Esophagus squamous epithelium (tissue), 5 donors: ENCODE results near the gene CAPN11. TPM values are rescaled to one million over a fixed set of nuclear protein-coding genes. Genes with fewer than 3 reads are reported as not detected.
A peak's percentile ranks its signal among the peaks of the same experiment; 100 is the strongest.

Source experiments
- DNase-seq: peaks from one replicate; lab custom pipeline; 2025; lab: John Stamatoyannopoulos, UW
- H3K27ac ChIP-seq, 4 donors: fragments of 200-600 bp; sonication (generic); one replicate each; pipeline ENCODE4 v1.5.1; 2016 to 2019; ENCODE audit warnings: mild to moderate bottlenecking in 1 of 4
- H3K27me3 ChIP-seq, 4 donors: fragments of 200-600 bp; sonication (generic); 1 replicate in 3 of 4; 2 replicates in 1 of 4; pipeline versions ENCODE4 v1.5.1 to v1.6.0; 2017 to 2021; ENCODE audit warnings: antibody characterized with exemption in 1 of 4
- H3K36me3 ChIP-seq, 3 donors: fragments of 200-600 bp; sonication (generic); one replicate each; pipeline ENCODE4 v1.5.1; 2016 to 2019
- H3K4me1 ChIP-seq, 3 donors: fragments of 200-600 bp; sonication (generic); one replicate each; pipeline ENCODE4 v1.5.1; 2017 to 2019
- H3K4me3 ChIP-seq, 4 donors: fragments of 200-600 bp; sonication (generic); 1 replicate in 3 of 4; 2 replicates in 1 of 4; pipeline ENCODE4 v1.5.1; 2016 to 2019; ENCODE audit warnings: mild to moderate bottlenecking in 2 of 4, moderate library complexity in 1 of 4
- H3K9me3 ChIP-seq, 3 donors: fragments of 200-600 bp; sonication (generic); one replicate each; pipeline ENCODE4 v1.5.1; 2016 to 2019
- POLR2A ChIP-seq, 4 donors: fragments of 450-650 bp; IDR thresholded peaks; one replicate each; pipeline ENCODE4 v1.6.1; 2017; ENCODE audit warnings: antibody characterized with exemption in 4 of 4, mild to moderate bottlenecking in 4 of 4, moderate library complexity in 3 of 4
- WGBS, 2 donors: methylation state at CpG; one replicate each; pipeline ENCODE4 v1.1.5; 2018; 5-methylcytosine and 5-hydroxymethylcytosine counted together
- intact Hi-C: fragments of 100-400 bp; cut with DNase I; formaldehyde crosslinking; loops from one replicate; pipeline ENCODE4 v1.15.0; 2022
- total RNA-seq, 4 donors: library from RNA; depleted of rRNA; stranded (reverse); fragments of >200 nt; gene quantifications; one replicate each; pipeline ENCODE4 v1.1.0, GENCODE V29; 2016
- TF ChIP-seq, protein P1 (sequence below), 6 experiments: fragments of 450-650 bp in 4 of 6; fragments of 200-600 bp in 2 of 6; sonication (generic) in 2 of 6; IDR thresholded peaks; one replicate each; pipeline ENCODE4 v1.5.1; 2016 to 2019; ENCODE audit warnings: antibody characterized with exemption in 6 of 6, mild to moderate bottlenecking in 4 of 6, moderate library complexity in 4 of 6
- donor health status: DM: yes; HTN: yes; CAD: no.

The CAPN11 gene
- total RNA-seq, 4 donors from 2014 or later: 0.57 to 1.00 TPM; not detected in 2

DNA sequence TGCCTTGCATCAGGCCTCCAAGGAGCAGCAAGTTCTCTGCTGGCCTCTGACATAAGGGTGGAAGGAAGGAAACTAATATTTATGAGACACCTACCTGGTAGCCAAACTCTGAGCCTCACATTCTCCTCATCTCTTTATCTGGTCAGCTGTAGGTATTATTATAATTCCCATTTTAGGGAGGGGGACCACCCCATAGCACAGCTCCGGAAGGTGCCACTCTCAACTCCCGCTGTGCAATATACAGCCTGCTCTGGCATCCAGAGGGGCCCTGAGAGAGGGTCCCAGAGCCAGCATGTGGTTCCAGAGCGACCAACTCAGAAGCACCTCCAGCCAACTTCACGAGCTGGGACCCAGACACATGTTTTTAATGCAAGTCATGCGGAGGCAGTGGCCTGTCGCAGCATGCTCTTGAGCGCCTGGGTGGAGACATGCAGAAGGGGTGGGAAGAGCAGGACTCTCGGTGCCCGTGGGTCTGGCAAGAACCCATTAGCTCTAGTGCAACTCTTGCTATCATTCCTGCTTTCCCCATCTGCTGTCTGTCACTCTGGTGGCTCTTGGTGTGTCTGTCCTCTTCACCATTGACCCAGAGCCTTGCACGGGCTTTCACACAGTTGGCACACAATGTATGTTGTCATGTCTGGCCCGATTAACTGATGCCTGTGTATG, 43.2 kb downstream of the CAPN11 start:
- Histone ChIP-seq H3K4me3 (peak overlapping the region in 1 of 4 donors; percentile 30), H3K27me3 (no peaks in the 10 kb centered on the region), H3K4me1 (peaks cover 20 to 49% (median 23%) of the 10 kb centered on the region in 3 donors), H3K9me3 (no peaks in the 10 kb centered on the region), H3K36me3 (no peaks in the 10 kb centered on the region), H3K27ac (peak overlapping the region; percentile 76 to 91 (median 86))
- TF ChIP-seq, protein P1, sequence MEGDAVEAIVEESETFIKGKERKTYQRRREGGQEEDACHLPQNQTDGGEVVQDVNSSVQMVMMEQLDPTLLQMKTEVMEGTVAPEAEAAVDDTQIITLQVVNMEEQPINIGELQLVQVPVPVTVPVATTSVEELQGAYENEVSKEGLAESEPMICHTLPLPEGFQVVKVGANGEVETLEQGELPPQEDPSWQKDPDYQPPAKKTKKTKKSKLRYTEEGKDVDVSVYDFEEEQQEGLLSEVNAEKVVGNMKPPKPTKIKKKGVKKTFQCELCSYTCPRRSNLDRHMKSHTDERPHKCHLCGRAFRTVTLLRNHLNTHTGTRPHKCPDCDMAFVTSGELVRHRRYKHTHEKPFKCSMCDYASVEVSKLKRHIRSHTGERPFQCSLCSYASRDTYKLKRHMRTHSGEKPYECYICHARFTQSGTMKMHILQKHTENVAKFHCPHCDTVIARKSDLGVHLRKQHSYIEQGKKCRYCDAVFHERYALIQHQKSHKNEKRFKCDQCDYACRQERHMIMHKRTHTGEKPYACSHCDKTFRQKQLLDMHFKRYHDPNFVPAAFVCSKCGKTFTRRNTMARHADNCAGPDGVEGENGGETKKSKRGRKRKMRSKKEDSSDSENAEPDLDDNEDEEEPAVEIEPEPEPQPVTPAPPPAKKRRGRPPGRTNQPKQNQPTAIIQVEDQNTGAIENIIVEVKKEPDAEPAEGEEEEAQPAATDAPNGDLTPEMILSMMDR (IDR thresholded peaks at IDR 0.05): no peak
- TF ChIP-seq POLR2A (IDR thresholded peaks at IDR 0.05): no peak
- DNase-seq: no peak
- 40 to 54% methylated on average over 3 to 11 of the region's 11 CpGs for WGBS, 2 donors
- intact Hi-C loops: no loop called here

DNA sequence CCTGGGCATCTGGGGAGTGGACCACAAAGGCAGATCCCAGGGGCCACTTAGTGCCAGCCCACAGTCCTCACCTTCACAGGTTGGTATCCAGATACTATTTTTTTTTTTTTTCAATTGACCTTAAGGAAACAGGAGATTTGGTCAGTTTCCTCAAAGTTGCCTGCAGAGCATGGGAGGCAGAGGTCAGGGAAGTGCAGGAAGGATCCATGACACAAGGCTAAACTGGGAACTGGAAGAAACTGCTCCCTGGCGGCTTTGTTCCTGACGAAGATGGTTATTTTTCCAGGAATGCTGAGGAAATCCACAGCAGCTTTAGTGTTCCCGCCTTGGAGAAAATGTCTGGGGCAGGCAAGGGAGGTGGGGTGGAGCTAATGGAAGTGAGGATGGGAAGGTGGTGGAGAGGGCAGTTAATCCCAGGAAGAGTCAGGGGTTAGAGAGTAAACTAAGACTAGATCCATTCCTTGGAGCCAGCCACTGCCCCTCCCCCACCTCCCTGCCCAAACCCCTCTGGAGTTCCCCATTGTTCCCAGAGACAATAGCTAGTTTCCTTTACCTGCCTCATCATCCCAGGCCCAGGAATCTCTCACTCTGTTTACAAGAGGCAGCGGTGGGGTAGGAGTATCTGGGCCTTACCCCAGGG, 43.8 kb downstream of the CAPN11 start:
- no peak for DNase-seq
- no peaks in the 10 kb centered on the region for H3K9me3 ChIP-seq
- no peaks in the 10 kb centered on the region for H3K27me3 ChIP-seq
- 80 to 91% methylated on average over 4 of the region's 4 CpGs for WGBS, 2 donors
- no peak overlapping the region for H3K4me3 ChIP-seq
- TF ChIP-seq, protein P1 (IDR thresholded peaks at IDR 0.05): no peak
- no peak for TF ChIP-seq POLR2A (IDR thresholded peaks at IDR 0.05)
- peak overlapping the region; percentile 27 to 91 (median 86) for H3K27ac ChIP-seq
- peaks cover 20 to 53% (median 23%) of the 10 kb centered on the region in 3 donors for H3K4me1 ChIP-seq
- intact Hi-C loops: no loop called here
- H3K36me3 ChIP-seq: no peaks in the 10 kb centered on the region

DNA sequence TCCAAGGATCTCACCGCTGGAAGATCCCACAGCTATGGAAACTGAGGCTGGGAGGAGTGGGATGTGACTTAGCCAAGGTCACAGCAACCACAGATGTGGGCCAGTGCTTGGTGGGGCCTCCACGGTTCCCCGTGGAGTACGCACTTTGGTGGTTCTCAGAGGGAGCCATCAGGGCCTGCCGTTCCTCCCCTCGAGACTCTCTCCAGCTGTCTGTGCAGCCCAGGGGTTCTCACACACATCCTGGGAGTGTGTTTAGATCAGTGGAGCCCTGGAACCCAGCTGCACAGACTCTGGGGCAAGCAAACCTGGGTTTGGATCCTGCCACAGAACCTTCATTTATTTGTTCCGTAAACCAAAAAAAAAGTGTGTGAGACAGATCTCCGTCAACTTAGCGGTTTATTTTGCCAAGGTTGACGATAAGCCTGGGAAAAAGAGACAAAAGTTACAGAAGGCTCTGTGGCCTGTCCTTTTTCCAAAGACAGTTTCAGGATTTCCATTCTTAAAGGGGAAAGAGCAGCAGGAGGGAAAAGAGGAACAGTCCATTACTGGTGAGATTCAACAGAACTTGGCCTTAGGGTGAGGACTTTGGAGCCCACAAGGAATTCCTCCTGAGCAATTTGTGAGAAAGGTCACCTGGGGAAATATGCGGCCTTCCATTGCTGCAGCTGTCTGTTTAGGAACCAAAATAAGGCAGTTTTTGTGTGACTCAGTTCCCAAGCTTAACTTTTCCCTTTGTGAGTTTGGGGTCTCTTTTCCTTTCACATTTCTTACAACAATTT, 44.5 kb downstream of the CAPN11 start:
- DNase-seq: no peak

GRCh38 chr6:44203955-44204354, 45.3 kb downstream of the CAPN11 start:
- Histone ChIP-seq H3K9me3 (no peaks in the 10 kb centered on the region), H3K4me1 (peaks cover 20 to 45% (median 23%) of the 10 kb centered on the region in 3 donors), H3K4me3 (no peak overlapping the region), H3K36me3 (no peaks in the 10 kb centered on the region), H3K27me3 (no peaks in the 10 kb centered on the region), H3K27ac (no peak overlapping the region)
- 81 to 82% methylated on average over 6 of the region's 6 CpGs for WGBS, 2 donors
- DNase-seq: no peak
- TF ChIP-seq, protein P1 (IDR thresholded peaks at IDR 0.05): no peak
- TF ChIP-seq POLR2A (IDR thresholded peaks at IDR 0.05): no peak
- intact Hi-C loops: no loop called here

More for the DNA sequence above, 44.5 kb downstream of the CAPN11 start:
- intact Hi-C loops: no loop called here
- H3K9me3 ChIP-seq: no peaks in the 10 kb centered on the region
- TF ChIP-seq POLR2A (IDR thresholded peaks at IDR 0.05): no peak
- TF ChIP-seq, protein P1 (IDR thresholded peaks at IDR 0.05): no peak
- H3K36me3 ChIP-seq: no peaks in the 10 kb centered on the region
- peaks cover 20 to 53% (median 23%) of the 10 kb centered on the region in 3 donors for H3K4me1 ChIP-seq
- H3K27me3 ChIP-seq: no peaks in the 10 kb centered on the region
- H3K27ac ChIP-seq: peak overlapping the region; percentile 27 to 91 (median 86)
- WGBS, 2 donors: 90 to 93% methylated on average over 7 to 11 of the region's 11 CpGs
- H3K4me3 ChIP-seq: no peak overlapping the region
